Left lobe of liver (tissue), 2 donors: ENCODE data around the gene MED22. TPM values are rescaled to one million over a fixed set of nuclear protein-coding genes. Genes with fewer than 3 reads are reported as not detected.
"Not testable (repeated sequence)": the region's sequence is repeated elsewhere in the genome, so short reads cannot be mapped to it uniquely, and the experiment has no call there.

Experiments
- ATAC-seq: fragments of 200-7000 bp; cut with Tn5 transposase; one replicate; pipeline ENCODE4 v1.9.1; 2020; ENCODE audit warnings: mild to moderate bottlenecking, moderate library complexity
- DNase-seq: peaks from one replicate; pipeline ENCODE4 v3.0.0-alpha.2; 2020; ENCODE audit warnings: low spot score
- total RNA-seq: library from RNA; stranded (reverse); gene quantifications from one replicate; pipeline ENCODE4 v1.2.1, GENCODE V29; 2021
- donor health status: DM: no; HTN: no; CAD: no; lungs with moderate emphysema.
- donor health status: DM: no; HTN: yes; CAD: no.

MED22 gene
- total RNA-seq, 1 donor from 2014 or later: 10.3 TPM

DNA sequence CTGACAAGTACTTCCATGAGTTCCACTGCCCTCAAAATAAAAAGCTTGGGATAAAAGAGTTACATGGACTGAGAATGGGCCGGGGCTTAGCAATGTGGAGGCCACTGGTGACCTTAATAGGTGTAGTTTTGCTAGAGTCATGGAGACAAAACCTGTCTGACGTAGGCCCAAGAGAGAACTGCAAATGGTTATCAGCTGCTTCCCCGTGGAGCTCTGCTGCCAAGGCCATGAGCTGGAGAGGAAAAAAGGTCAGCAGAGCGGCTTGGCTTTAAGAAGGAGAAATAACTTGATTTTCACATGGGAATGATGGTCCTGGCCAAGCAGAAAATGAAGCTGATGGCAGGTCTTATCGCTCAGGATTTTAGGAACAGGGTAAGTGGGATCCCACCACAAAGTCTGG, 8.3 kb downstream of the MED22 start:
- DNase-seq: no peak
- no peak for ATAC-seq

- ATAC-seq (peak; percentile 97), DNase-seq (peak; percentile 95)
Measured at GRCh38 chr9:133335924-133336811, 11.8 kb downstream of the MED22 start, which contains the start of gene SURF6. TSS of gene SURF6 (minus strand) at chr9:133336188. CDS start at chr9:133336132, 56 bp downstream.

GRCh38 chr9:133334888-133335287, 13.0 kb downstream of the MED22 start:
- not testable (repeated sequence) for ATAC-seq, DNase-seq

DNA sequence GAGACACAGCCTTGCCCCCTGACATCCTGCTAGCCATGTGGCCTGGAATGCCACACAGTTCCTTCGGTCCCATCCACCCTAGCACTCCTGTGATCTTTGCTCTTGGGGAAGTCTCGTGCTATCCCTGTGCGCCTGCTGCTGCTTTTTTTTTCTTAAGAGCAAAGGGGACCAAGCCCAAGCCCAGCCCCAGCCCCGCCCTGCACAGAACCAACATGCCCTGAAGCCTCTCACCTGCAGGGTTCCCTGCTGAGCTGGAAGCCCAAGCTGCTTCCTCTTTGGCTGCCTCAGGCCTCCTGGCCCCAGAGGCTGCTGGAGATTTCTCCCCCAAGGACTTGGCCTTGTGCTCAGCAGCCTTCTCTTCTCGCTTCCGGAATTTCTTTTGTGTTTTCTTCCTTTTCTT, 13.8 kb downstream of the MED22 start:
- no peak for ATAC-seq
- DNase-seq: no peak

DNA sequence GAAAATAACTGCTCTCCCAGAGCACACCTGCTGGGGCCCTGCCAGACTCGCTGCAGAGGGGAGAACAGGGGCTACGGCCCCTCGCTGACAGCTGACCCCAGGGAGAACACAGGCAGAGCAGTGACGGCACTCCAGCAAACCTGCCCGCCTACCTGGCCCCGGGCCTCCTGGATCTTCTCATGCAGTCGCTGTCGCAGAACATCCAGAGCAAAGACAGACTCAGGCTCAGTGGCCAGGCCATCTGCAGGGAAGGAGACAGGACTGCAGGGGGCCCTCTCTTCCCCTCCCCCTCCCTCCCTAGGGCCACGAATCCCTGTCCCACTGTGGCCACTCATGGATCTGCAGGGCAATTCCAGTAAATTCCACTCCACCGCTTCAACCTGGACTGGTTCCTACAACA, 14.4 kb downstream of the MED22 start:
- no peak for DNase-seq

GRCh38 chr9:133333011-133333410, 14.9 kb downstream of the MED22 start:
- ATAC-seq: no peak
- DNase-seq: no peak

More for the DNA sequence above, 14.4 kb downstream of the MED22 start:
- no peak for ATAC-seq

GRCh38 chr9:133332381-133332730, 15.6 kb downstream of the MED22 start:
- DNase-seq: no peak
- ATAC-seq: no peak

DNA sequence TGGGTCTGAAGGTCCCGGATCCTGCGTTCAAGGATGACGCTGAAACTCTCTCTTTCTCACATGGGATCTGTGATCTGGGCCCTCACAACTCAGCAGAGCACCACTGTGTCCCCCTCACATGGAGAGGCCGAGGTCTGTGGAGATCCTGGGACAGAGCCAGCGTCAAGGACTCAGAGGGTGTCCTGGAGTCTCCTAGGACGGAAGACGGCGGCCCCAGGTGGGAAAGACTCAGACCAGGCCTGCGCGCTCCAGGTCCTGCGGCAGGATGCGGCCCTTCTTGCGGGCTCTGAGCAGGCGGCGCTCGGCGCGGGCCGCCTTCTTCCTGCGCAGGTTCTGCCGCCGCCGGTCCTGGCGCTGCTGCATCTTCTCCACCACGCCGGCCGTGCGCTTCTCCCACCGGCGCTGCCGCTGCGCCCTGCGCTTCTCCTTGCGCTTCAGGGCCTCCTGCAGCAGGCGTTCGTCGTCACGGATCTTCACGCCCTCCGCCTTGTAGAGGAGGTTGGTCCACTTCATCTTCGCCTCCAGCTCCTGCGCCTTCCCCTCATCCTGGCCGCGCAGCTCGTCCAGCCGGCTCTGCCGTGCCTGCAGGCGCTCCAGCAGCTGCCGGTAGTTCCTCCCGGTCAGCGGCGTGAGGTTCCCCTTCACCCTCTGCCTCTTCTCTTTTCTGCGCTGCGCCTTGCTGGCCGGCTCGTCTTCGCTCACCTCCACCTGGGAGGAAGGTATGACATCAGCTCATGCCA, 16.1 kb downstream of the MED22 start:
- DNase-seq (no peak), ATAC-seq (no peak)

- no peak for DNase-seq
- no peak for ATAC-seq
Measured at GRCh38 chr9:133331221-133331620, 16.7 kb downstream of the MED22 start.

- DNase-seq, ATAC-seq: not testable (repeated sequence)
Measured at GRCh38 chr9:133329306-133330156, 18.4 kb downstream of the MED22 start.

DNA sequence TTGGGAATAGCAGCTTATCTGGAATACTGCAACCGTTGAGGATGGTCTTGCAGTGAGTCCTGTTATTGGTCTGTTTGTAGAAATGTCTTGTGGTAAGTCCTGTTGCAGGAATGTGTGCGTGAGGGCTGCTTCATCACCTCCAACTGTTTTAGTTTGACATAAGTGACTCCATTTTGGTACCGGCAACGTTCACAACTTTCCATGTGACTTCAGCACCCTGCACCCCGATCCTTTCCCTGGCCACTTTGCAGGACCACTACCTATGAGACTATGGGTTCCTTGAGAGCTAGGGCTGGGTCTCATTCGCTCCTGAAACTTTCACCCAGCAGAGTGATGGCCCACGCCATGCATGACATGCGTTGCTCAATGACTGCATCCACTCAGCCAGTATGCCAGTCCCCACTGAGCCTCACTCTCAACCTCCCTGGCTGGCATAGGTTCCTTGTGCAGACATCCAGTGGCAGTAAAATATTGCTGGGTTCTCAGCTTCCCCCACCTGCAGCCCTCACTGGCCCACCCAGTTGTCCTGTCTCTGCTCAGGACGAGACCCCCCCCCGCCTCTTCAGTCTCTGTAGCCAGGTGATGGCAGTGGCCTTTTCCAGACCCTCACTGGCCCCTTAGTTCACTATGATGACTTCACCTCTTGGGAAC, 20.0 kb downstream of the MED22 start:
- no peak for ATAC-seq

GRCh38 chr9:133327021-133327420, 20.9 kb downstream of the MED22 start:
- ATAC-seq, DNase-seq: not testable (repeated sequence)

More for the DNA sequence above, 20.0 kb downstream of the MED22 start:
- DNase-seq: no peak

DNA sequence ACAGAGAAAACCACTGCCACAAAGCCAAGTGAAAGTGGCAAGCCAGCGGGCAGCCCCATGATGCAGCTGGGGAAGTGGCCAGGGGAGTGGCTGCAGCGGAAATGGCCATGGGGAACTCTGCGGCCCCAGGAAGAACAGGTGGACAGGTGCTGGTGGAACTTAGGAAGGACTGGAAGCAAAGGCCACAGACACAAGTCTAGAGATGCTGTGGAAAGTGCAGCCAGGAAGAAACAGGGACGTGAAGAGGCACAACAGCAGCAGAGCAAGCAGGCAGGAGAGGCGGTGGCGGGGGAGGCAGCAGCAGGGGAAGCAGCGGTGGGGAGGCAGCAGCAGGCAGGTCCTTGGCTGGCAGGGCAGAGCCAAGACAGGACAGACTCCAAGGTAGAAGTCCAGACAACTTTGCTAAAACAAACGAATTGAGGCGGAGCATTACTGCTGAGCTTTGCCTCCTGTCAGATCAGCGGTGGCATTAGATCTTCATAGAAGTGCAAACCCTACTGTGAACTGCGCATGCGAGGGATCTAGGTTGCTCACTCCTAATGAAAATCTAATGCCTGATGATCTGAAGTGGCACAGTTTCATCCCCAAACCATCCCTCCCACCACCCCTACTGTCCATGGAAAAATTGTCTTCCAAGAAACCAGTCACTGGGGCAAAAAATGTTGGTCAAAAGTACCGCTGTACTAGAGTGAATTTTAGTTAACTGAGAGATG, 23.8 kb downstream of the MED22 start:
- DNase-seq: no peak
- no peak for ATAC-seq

DNA sequence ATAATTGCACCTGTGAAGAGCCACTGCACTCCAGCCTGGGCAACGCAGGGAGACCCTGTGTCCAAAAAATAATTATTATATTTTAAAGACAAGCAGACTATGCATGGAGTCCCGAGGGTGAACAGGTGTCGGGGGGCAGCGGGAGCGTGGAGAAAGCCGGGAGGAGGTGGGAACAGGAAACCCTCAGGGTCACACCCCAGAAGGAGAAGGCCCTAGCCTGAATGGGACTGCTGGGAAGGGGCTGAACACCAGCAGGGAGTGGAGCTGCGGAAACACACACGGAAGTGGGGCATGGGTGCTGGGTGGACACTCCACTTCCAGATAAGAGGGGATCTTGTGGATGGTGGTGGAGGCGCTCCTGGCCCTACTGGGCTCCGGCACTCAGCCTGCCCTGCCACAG, 24.7 kb downstream of the MED22 start:
- DNase-seq: no peak
- no peak for ATAC-seq

GRCh38 chr9:133322701-133323100, 25.2 kb downstream of the MED22 start:
- DNase-seq (no peak), ATAC-seq (no peak)

DNA sequence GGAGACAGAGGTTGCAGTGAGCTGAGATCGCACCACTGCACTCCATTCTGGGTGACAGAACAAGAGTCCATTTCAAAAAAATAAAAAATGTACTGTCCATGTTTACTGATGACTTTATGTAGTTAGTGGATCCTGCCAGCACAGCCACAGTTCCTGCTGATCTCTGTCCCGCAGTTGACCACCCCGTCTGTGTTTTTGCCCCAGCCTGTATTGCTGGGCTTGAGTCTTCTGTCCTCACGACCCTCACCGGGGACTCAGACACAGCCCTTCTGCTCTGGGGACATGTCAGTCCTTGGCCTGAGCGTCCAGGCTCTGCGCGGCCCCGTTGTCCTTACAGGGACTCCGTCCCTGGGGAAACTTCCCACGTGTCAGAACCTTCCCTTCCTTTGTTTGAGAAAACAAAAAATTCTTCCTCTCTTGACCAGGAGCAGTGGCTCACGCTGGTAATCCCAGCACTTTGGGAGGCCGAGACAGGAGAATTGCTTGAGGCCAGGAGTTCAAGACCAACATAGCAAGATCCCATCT, 26.5 kb downstream of the MED22 start:
- ATAC-seq (no peak), DNase-seq (peak; percentile 12)

DNA sequence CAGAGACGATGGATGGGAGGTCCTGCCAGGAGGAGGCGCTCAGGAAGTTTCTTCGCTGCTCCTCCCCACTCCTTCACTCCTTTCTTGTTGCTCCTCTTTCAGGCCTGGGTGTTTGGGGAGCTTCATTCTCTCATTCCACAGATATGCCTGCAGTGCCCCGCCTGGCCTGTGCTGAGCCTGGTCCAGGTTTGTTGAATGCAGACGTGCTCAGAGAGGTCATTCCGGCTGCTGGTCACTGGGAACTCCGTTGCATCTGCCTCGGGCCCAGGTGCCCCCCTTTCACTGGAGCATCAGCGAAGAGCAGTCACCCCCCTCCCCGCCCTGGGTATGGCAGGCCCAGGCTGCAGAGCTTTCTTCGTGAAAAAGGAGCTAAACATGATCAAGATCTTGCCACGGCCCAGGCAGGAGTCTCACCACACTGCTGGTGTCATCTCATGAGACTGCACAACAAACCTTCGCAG, 27.5 kb downstream of the MED22 start:
- ATAC-seq: no peak

GRCh38 chr9:133317551-133317950, 30.4 kb downstream of the MED22 start:
- DNase-seq: peak; percentile 24
- not testable (repeated sequence) for ATAC-seq

More for the DNA sequence above, 27.5 kb downstream of the MED22 start:
- DNase-seq: no peak

DNA sequence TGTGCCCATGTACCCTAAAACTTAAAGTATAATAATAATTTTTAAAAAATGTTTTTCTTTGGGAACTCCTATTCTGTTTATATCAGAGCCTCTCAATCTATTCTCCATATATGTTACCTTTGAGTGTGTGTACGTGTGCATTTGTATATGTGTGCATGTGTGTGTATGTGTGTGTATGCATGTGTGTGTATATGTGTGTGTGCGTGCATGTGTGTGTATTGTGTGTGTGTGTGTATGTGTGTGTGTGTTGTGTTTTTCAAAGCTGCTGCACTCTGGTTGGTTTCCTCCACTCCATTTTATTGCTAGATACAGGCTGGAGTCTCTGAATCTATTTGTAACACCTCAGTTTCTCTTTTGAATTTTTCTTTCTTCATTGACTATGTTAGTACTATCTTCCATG, 31.9 kb downstream of the MED22 start:
- no peak for DNase-seq
- no peak for ATAC-seq
